Vagina (tissue), 2 donors: ENCODE results near the gene DOCK4. TPM values are rescaled to one million over a fixed set of nuclear protein-coding genes. Genes with fewer than 3 reads are reported as not detected.

Experiments used
- DNase-seq, 2 donors: peaks; one replicate each; pipeline ENCODE4 v3.0.0-alpha.2; 2017; ENCODE audit errors: extremely low spot score in 2 of 2
- H3K27ac ChIP-seq: fragments of 200-600 bp; sonication (generic); one replicate; pipeline ENCODE4 v1.5.1; 2019
- H3K27me3 ChIP-seq: fragments of 200-600 bp; sonication (generic); one replicate; pipeline ENCODE4 v1.5.1; 2019
- H3K36me3 ChIP-seq, 2 donors: fragments of 200-600 bp; sonication (generic); one replicate each; pipeline ENCODE4 v1.5.1; 2017 to 2019
- H3K4me1 ChIP-seq: fragments of 200-600 bp; sonication (generic); one replicate; pipeline ENCODE4 v1.5.1; 2019
- H3K4me3 ChIP-seq, 2 donors: fragments of 200-600 bp; sonication (generic); 1 replicate in 1 of 2; 2 replicates in 1 of 2; pipeline ENCODE4 v1.5.1; 2016 to 2019
- H3K9me3 ChIP-seq: fragments of 200-600 bp; sonication (generic); one replicate; pipeline ENCODE4 v1.5.1; 2019
- CTCF ChIP-seq, 3 experiments: fragments of 450-650 bp in 2 of 3; fragments of 200-600 bp in 1 of 3; sonication (generic) in 1 of 3; IDR thresholded peaks; one replicate each; pipeline ENCODE4 v1.5.1; 2017 to 2019; ENCODE audit warnings: antibody characterized with exemption in 3 of 3, mild to moderate bottlenecking in 2 of 3, moderate library complexity in 2 of 3
- POLR2A ChIP-seq, 2 donors: fragments of 450-650 bp; IDR thresholded peaks; one replicate each; pipeline ENCODE4 v1.6.1; 2017; ENCODE audit warnings: antibody characterized with exemption in 2 of 2, mild to moderate bottlenecking in 2 of 2, moderate library complexity in 2 of 2
- POLR2AphosphoS5 ChIP-seq, 2 donors: sonication (generic); formaldehyde crosslinking; IDR thresholded peaks; one replicate each; pipeline ENCODE4 v1.9.0; 2017; ENCODE audit warnings: antibody characterized with exemption in 2 of 2, mild to moderate bottlenecking in 2 of 2, low read depth in 1 of 2; ENCODE audit not compliant: insufficient read depth in 1 of 2
- intact Hi-C: fragments of 100-400 bp; cut with DNase I; formaldehyde crosslinking; loops from one replicate; pipeline ENCODE4 v1.15.1; 2023
- small RNA-seq: library from RNA; depleted of rRNA; stranded (forward); fragments of <200 nt; gene quantifications from one replicate; pipeline ENCODE3, GENCODE V24; 2016
- total RNA-seq: library from RNA; depleted of rRNA; stranded (reverse); fragments of >200 nt; gene quantifications from one replicate; pipeline ENCODE4 v1.2.3, GENCODE V29; 2016

DOCK4 gene
- total RNA-seq, 1 donor from 2014 or later, result 40.3 TPM

GRCh38 chr7:111678281-111678680 lies 527.9 kb downstream of the DOCK4 start:
- intact Hi-C loops, result no loop called here
- DNase-seq, result no peak
- TF ChIP-seq POLR2AphosphoS5 (IDR thresholded peaks at IDR 0.05; ENCODE audit: insufficient read depth in 1 of 2, low read depth in 1 of 2) (no peak), CTCF (IDR thresholded peaks at IDR 0.05) (no peak), POLR2A (IDR thresholded peaks at IDR 0.05) (no peak)
- H3K9me3 ChIP-seq, result no peaks in the 10 kb centered on the region
- no peak overlapping the region for H3K27ac ChIP-seq
- no peaks in the 10 kb centered on the region for H3K36me3 ChIP-seq
- no peaks in the 10 kb centered on the region for H3K4me1 ChIP-seq
- H3K27me3 ChIP-seq, result no peaks in the 10 kb centered on the region
- H3K4me3 ChIP-seq, result no peak overlapping the region

GRCh38 chr7:111677848-111678247 lies 528.4 kb downstream of the DOCK4 start:
- TF ChIP-seq POLR2A (IDR thresholded peaks at IDR 0.05) (no peak), CTCF (IDR thresholded peaks at IDR 0.05) (no peak)
- no peak overlapping the region for H3K4me3 ChIP-seq
- DNase-seq, result no peak
- H3K4me1 ChIP-seq, result no peaks in the 10 kb centered on the region
- no peaks in the 10 kb centered on the region for H3K36me3 ChIP-seq
- no peak overlapping the region for H3K27ac ChIP-seq
- intact Hi-C loops, result no loop called here
- H3K9me3 ChIP-seq, result no peaks in the 10 kb centered on the region
- no peaks in the 10 kb centered on the region for H3K27me3 ChIP-seq

GRCh38 chr7:111676811-111677210 lies 529.4 kb downstream of the DOCK4 start:
- Histone ChIP-seq H3K9me3 (no peaks in the 10 kb centered on the region), H3K4me1 (no peaks in the 10 kb centered on the region), H3K27me3 (no peaks in the 10 kb centered on the region), H3K4me3 (no peak overlapping the region), H3K36me3 (no peaks in the 10 kb centered on the region), H3K27ac (no peak overlapping the region)
- intact Hi-C loops, result no loop called here
- DNase-seq, result no peak
- TF ChIP-seq CTCF (IDR thresholded peaks at IDR 0.05) (no peak), POLR2AphosphoS5 (IDR thresholded peaks at IDR 0.05; ENCODE audit: insufficient read depth in 1 of 2, low read depth in 1 of 2) (no peak), POLR2A (IDR thresholded peaks at IDR 0.05) (no peak)

Small RNAs within 50 kb of the gene (small RNA-seq; reads per million reads assigned to genes)
- gene RNA5SP237, result not detected

Other genes with a start within 250 kb of the DOCK4 start
- 21.6 TPM for gene ZNF277, start 296 bp upstream of the DOCK4 start, total RNA-seq
- gene IFRD1, start 244.1 kb upstream of the DOCK4 start, total RNA-seq, result 70.2 TPM